ENCODE measurements around the gene SLC35F3.
A peak's percentile ranks its signal among the peaks of the same experiment; 100 is the strongest.
"Not testable (repeated sequence)": the region's sequence is repeated elsewhere in the genome, so short reads cannot be mapped to it uniquely, and the experiment has no call there.

The SLC35F3 gene

GRCh38 chr1:234237393-234237792 lies 332.9 kb downstream of the SLC35F3 start:
- Mint-ChIP-seq H3K27ac (no peak overlapping the region), H3K27me3 (peaks cover 5% of the 10 kb centered on the region), H3K4me1 (ENCODE audit: low read depth) (peaks cover 4% of the 10 kb centered on the region), H3K36me3 (ENCODE audit: low read depth) (no peaks in the 10 kb centered on the region), H3K4me3 (no peak overlapping the region), H3K9me3 (no peaks in the 10 kb centered on the region)

DNA sequence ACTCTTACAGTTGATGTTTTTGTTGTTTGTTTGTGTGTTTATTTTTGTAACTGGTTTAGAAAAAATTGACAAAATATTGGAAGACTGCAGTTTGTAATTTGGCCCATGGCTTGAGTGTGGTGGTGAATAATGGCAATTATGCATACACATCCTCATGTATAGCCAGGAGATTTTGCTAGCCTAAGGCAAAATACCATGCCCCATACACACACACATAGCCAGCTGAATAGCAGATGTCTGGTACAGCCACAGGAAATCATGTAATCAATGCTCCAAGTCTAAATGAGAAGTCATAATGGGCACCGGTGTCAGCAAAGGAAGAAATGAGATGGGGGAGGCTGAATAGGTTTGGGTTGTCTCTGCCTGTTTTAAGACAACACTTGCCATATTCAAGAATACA lies 333.6 kb downstream of the SLC35F3 start:
- Mint-ChIP-seq H3K27ac (no peak overlapping the region), H3K27me3 (peaks cover 5% of the 10 kb centered on the region)

DNA sequence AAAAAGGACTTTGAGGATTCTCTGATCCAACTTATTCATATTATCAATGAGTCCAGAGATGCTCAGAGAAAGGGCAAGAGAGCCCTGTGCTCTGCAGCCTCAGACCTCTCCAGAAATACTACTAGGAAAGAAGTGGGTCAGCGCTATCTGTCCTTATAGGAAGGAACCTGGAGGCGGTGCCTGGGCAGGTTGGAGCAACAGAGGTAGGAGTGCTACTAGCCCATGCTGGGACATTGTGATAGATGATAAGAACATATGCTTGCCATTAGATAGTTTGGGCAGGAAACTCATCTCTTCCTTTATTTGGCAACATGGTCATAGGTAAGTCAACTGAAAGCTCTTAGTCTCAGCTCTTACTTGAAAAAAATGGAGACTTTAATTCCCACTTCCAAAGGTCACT lies 335.0 kb downstream of the SLC35F3 start:
- no peak overlapping the region for H3K4me3 Mint-ChIP-seq
- H3K36me3 Mint-ChIP-seq (ENCODE audit: low read depth), result no peaks in the 10 kb centered on the region
- H3K4me1 Mint-ChIP-seq (ENCODE audit: low read depth), result peaks cover 15% of the 10 kb centered on the region
- H3K27ac Mint-ChIP-seq, result no peak overlapping the region
- no peaks in the 10 kb centered on the region for H3K27me3 Mint-ChIP-seq
- H3K9me3 Mint-ChIP-seq, result no peaks in the 10 kb centered on the region

More for the DNA sequence above, 333.6 kb downstream of the SLC35F3 start:
- no peaks in the 10 kb centered on the region for H3K36me3 Mint-ChIP-seq (ENCODE audit: low read depth)
- H3K9me3 Mint-ChIP-seq, result no peaks in the 10 kb centered on the region
- H3K4me1 Mint-ChIP-seq (ENCODE audit: low read depth), result peaks cover 4% of the 10 kb centered on the region
- H3K4me3 Mint-ChIP-seq, result no peak overlapping the region

DNA sequence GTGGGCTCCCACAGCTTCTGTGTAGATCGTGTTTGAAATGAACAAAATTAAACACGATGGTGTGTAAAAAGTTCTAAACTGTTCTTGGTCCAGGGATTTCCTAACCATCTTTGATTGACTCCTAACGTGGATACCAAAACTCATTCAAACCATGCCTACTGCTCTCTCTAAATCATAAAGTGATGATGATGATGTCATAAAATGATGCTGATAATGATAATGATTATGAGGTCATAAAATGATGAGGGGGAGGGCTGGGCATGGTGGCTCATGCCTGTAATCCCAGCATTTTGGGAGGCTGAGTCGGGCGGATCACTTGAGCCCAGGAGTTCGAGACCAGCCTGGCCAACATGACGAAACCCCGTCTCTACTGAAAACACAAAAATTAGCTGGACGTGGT lies 335.5 kb downstream of the SLC35F3 start:
- Mint-ChIP-seq H3K36me3 (ENCODE audit: low read depth) (no peaks in the 10 kb centered on the region), H3K4me3 (no peak overlapping the region), H3K27ac (no peak overlapping the region), H3K4me1 (ENCODE audit: low read depth) (peaks cover 19% of the 10 kb centered on the region), H3K27me3 (no peaks in the 10 kb centered on the region), H3K9me3 (no peaks in the 10 kb centered on the region)

DNA sequence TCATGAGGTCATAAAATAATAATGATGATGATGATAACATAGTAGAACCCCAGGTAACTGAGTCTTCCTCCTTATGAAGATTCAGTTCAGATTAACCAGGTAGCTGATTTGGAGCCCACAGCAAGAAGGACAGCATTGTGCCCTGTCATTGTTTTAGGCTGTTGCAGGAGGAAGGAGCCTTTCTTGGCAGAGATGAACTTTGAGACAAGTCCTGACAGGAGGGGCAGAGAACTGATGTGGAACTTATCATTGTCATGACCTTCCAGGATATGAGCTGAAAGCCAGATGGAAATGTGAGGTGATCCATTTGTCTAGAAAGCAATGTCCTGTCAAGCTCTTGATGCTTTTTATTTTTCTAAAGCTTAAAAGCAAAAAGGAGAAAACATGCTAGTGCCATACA lies 336.2 kb downstream of the SLC35F3 start:
- Mint-ChIP-seq H3K4me3 (no peak overlapping the region), H3K9me3 (no peaks in the 10 kb centered on the region), H3K4me1 (ENCODE audit: low read depth) (peaks cover 21% of the 10 kb centered on the region), H3K36me3 (ENCODE audit: low read depth) (no peaks in the 10 kb centered on the region), H3K27me3 (no peaks in the 10 kb centered on the region), H3K27ac (no peak overlapping the region)

- Mint-ChIP-seq H3K36me3 (ENCODE audit: low read depth) (no peaks in the 10 kb centered on the region), H3K27ac (no peak overlapping the region)
These were observed 337.5 kb downstream of the SLC35F3 start for GRCh38 chr1:234241941-234242490.

DNA sequence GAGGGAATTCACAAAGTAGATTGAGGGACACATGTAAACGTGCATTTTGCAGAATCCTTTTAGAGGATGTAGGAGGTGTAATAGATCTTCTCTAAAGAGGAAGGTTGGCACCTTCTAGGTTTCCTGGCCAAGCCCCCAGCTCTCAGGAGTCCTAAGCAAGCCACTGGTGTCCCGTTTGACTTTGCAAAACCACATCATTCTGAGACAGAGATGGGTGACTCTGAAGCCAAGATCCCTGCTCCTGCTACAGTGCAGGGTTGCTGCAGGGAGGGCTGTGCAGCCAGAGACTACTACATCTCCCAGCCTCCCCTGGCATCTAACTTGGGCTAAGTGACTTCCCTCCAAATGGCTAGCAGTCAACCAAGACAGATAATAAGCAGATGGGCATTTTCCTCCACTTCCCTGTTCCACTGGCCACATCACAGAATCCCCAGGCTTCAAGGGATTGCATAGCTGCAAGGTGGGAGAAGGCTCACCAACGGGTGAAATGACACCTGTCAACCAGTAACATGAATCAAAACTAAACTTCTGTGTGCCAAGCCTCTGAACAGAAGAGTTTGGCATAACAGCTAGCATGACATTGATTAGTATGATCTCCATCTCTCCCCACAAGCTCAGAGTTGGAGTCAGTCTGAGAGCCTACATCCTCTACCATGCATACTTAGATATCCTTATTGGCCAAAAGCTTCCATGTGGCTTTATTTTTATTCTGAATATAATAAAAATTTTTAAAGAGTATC lies 339.2 kb downstream of the SLC35F3 start:
- peaks cover 7% of the 10 kb centered on the region for H3K9me3 Mint-ChIP-seq
- H3K4me1 Mint-ChIP-seq (ENCODE audit: low read depth), result peaks cover 35% of the 10 kb centered on the region
- no peak overlapping the region for H3K4me3 Mint-ChIP-seq
- H3K36me3 Mint-ChIP-seq (ENCODE audit: low read depth), result peaks cover 8% of the 10 kb centered on the region
- no peak overlapping the region for H3K27ac Mint-ChIP-seq
- peaks cover 3% of the 10 kb centered on the region for H3K27me3 Mint-ChIP-seq

More at GRCh38 chr1:234241941-234242490, 337.5 kb downstream of the SLC35F3 start:
- H3K4me3 Mint-ChIP-seq, result no peak overlapping the region
- peaks cover 35% of the 10 kb centered on the region for H3K4me1 Mint-ChIP-seq (ENCODE audit: low read depth)
- no peaks in the 10 kb centered on the region for H3K27me3 Mint-ChIP-seq
- peaks cover 3% of the 10 kb centered on the region for H3K9me3 Mint-ChIP-seq

- no peak overlapping the region for H3K27ac Mint-ChIP-seq
These were observed 340.0 kb downstream of the SLC35F3 start for GRCh38 chr1:234244482-234244881.

GRCh38 chr1:234246638-234247116 lies 342.2 kb downstream of the SLC35F3 start:
- no peak overlapping the region for H3K4me3 Mint-ChIP-seq
- peaks cover 3% of the 10 kb centered on the region for H3K27me3 Mint-ChIP-seq
- H3K36me3 Mint-ChIP-seq (ENCODE audit: low read depth), result peaks cover 8% of the 10 kb centered on the region
- H3K27ac Mint-ChIP-seq, result no peak overlapping the region
- peaks cover 35% of the 10 kb centered on the region for H3K4me1 Mint-ChIP-seq (ENCODE audit: low read depth)
- H3K9me3 Mint-ChIP-seq, result peaks cover 7% of the 10 kb centered on the region

More at GRCh38 chr1:234244482-234244881, 340.0 kb downstream of the SLC35F3 start:
- peaks cover 35% of the 10 kb centered on the region for H3K4me1 Mint-ChIP-seq (ENCODE audit: low read depth)
- H3K36me3 Mint-ChIP-seq (ENCODE audit: low read depth), result peaks cover 8% of the 10 kb centered on the region
- peaks cover 3% of the 10 kb centered on the region for H3K27me3 Mint-ChIP-seq
- H3K9me3 Mint-ChIP-seq, result peaks cover 7% of the 10 kb centered on the region
- H3K4me3 Mint-ChIP-seq, result no peak overlapping the region

DNA sequence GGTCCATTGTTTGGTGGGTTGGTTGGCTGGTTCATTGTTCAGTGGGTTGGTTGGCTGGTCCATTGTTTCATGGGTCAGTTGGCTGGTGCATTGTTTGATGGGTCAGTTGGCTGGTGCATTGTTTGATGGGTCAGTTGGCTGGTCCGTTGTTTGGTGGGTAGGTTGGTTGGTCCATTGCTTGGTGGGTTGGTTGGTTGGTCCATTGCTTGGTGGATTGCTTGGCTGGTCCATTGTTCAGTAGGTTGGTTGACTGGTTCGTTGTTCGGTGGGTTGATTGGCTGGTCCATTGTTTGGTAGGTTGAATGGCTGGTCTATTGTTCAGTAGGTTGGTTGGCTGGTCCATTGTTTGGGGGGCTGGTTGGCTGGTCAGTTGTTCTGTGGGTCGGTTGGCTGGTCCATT lies 343.3 kb downstream of the SLC35F3 start:
- not testable (repeated sequence) for H3K9me3 Mint-ChIP-seq; H3K36me3 Mint-ChIP-seq (ENCODE audit: low read depth); H3K27me3 Mint-ChIP-seq; H3K4me3 Mint-ChIP-seq
- Mint-ChIP-seq H3K4me1 (ENCODE audit: low read depth) (peaks cover 35% of the 10 kb centered on the region), H3K27ac (peak overlapping the region; percentile 40)

DNA sequence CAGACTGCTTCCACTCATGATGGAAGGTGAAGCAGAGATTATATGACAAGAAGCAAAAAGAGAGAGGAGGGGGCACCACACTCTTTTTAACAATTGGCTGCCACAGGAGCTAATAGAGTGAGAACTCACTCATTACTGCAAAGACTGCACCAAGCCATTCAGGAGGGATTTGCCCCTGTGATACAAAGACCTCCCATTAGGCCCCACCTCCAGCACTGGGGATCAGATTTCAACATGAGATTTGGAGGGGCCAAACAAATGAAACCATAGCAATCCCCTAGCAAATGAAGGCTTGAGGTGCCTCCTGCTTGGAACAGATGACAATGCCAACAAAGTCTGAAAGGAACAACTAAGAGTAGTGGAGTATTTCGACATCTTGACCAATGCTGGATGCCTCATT lies 346.3 kb downstream of the SLC35F3 start:
- H3K4me1 Mint-ChIP-seq (ENCODE audit: low read depth), result peaks cover 16% of the 10 kb centered on the region
- H3K4me3 Mint-ChIP-seq, result no peak overlapping the region
- H3K27ac Mint-ChIP-seq, result no peak overlapping the region
- H3K9me3 Mint-ChIP-seq, result peaks cover 7% of the 10 kb centered on the region
- peaks cover 8% of the 10 kb centered on the region for H3K36me3 Mint-ChIP-seq (ENCODE audit: low read depth)
- H3K27me3 Mint-ChIP-seq, result peaks cover 7% of the 10 kb centered on the region

DNA sequence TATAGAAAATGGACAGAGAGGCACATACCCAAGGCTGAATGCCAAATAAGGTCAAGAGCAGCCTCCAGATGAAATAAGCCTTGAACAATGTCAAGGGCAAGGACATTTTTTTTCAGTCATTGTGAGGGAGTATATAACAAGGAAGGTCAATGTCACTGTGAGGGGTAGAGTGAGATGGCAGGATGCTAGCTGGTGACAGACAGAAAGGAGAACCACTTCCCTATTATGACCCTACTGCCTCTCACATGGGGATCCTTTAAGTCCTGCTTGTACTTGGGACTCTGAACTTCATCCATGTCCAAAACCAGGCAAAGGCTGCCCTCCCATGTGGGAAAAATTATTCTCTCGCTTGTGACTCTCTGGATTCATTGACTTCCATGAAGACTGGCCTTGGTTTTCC lies 349.3 kb downstream of the SLC35F3 start:
- H3K36me3 Mint-ChIP-seq (ENCODE audit: low read depth), result no peaks in the 10 kb centered on the region
- peaks cover 11% of the 10 kb centered on the region for H3K4me1 Mint-ChIP-seq (ENCODE audit: low read depth)
- H3K4me3 Mint-ChIP-seq, result no peak overlapping the region
- peaks cover 11% of the 10 kb centered on the region for H3K9me3 Mint-ChIP-seq
- H3K27ac Mint-ChIP-seq, result no peak overlapping the region
- H3K27me3 Mint-ChIP-seq, result peaks cover 7% of the 10 kb centered on the region

DNA sequence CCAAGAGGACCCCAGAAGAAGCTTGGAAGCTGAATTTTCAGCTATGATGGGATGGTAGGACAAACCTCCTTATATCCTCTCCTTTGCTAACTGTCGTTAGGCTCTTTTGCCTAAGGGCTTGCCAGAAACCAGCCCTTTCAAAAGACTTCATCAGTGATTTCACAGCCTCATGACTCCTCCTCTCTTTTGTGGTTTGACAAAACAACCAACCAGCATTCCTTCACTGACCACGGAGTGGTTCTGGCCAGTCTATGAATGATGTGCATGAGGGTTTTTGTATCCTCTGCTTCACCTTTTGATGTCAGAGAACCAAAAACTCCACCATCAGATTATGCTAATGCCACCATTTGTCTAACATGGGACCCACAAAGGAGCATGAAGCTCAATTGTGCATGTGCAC lies 351.9 kb downstream of the SLC35F3 start:
- Mint-ChIP-seq H3K27ac (no peak overlapping the region), H3K36me3 (ENCODE audit: low read depth) (no peaks in the 10 kb centered on the region), H3K9me3 (peaks cover 11% of the 10 kb centered on the region), H3K4me1 (ENCODE audit: low read depth) (peaks cover 27% of the 10 kb centered on the region), H3K4me3 (no peak overlapping the region), H3K27me3 (peaks cover 7% of the 10 kb centered on the region)

DNA sequence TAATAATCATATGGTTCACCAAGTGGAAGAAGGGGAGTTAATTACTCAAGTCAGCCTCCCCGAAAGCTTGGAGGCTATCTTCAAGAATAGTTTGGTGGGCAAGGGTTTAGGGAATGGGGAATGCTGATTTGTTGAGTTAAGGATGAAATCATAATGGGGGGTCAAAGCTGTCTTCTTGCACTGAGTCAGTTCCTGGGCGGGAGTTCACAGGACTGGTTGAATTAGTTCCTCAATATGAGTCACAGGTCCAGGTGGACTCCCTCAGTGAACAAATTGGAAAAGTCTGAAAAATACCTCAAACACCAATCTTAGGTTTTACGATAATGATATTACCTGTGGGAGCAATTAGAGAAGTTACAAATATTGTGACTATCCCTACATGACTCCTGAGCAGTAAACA lies 353.6 kb downstream of the SLC35F3 start:
- Mint-ChIP-seq H3K9me3 (peaks cover 11% of the 10 kb centered on the region), H3K27ac (no peak overlapping the region), H3K4me1 (ENCODE audit: low read depth) (peaks cover 34% of the 10 kb centered on the region), H3K36me3 (ENCODE audit: low read depth) (no peaks in the 10 kb centered on the region), H3K27me3 (peaks cover 7% of the 10 kb centered on the region), H3K4me3 (no peak overlapping the region)

DNA sequence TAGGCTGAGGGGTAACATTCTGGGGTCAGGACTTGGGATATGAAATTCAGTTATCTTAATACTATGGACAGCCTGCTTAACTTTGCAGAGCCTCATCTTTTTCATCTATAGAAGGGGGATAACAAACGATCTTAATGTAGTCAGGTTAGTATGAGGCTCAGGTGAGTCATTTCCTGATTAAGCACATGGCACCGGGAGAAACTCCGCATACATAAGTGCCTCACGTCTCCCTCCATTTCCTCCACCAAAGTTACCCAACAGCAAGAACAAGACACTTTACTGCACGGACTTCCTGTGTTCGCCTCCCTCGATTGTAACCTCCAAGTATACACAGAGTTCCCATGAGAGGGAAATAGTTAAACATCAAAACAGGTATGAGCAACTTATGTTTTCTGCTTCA lies 356.1 kb downstream of the SLC35F3 start:
- H3K27me3 Mint-ChIP-seq, result peaks cover 5% of the 10 kb centered on the region
- H3K4me1 Mint-ChIP-seq (ENCODE audit: low read depth), result peaks cover 34% of the 10 kb centered on the region
- no peak overlapping the region for H3K4me3 Mint-ChIP-seq
- H3K9me3 Mint-ChIP-seq, result peaks cover 11% of the 10 kb centered on the region
- H3K36me3 Mint-ChIP-seq (ENCODE audit: low read depth), result no peaks in the 10 kb centered on the region
- peak overlapping the region; percentile 27 for H3K27ac Mint-ChIP-seq
